ENCODE data around the gene HPF1. TPM values are rescaled to one million over a fixed set of nuclear protein-coding genes. Genes with fewer than 3 reads are reported as not detected.

Gene HPF1
- polyA plus RNA-seq, 1 of the 3 experiments (the other 2 are of a cell fraction), result 23.5 TPM

DNA sequence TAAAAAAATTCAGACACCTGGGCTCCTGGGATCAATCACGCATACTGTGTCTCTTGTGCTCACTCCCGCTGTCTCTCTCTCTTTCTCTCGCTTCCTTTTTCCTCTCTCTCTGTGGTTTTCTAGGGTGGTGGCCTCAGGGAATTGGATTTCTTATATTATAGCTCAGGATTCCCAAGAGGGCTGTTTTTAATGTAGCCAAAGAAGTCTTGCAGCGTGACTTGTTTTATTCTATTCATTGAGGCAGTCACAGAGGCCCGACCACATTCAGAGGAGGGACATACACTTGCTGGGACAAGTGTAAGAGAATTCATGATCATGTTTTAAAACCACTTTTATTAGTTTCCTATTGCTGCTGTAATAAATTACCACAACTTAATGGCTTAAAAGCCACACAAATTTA is 59.4 kb downstream of the HPF1 start:
- Histone ChIP-seq H3K27ac (ENCODE audit: low read depth in 2 of 2, low read length in 1 of 2) (no peak overlapping the region), H3K4me2 (no peak overlapping the region), H3K36me3 (replicated peaks in 1 of 2; ENCODE audit: control insufficient read depth in 1 of 2, insufficient read depth in 2 of 2, low read length in 1 of 2) (peaks cover 39 to 80% of the 10 kb centered on the region in 2 experiments), H3K4me1 (ENCODE audit: control insufficient read depth in 1 of 2, insufficient read depth in 2 of 2, low read depth in 1 of 2, low read length in 1 of 2) (no peaks in the 10 kb centered on the region), H2AFZ (ENCODE audit: low read depth) (no peak overlapping the region), H3K4me3 (ENCODE audit: low read depth in 2 of 2, low read length in 1 of 2) (no peak overlapping the region), H3K27me3 (ENCODE audit: insufficient read depth) (no peaks in the 10 kb centered on the region), H4K20me1 (ENCODE audit: insufficient read depth) (no peaks in the 10 kb centered on the region), H3K9ac (no peak overlapping the region), H3K9me3 (no peaks in the 10 kb centered on the region), H3K79me2 (ENCODE audit: insufficient read depth) (no peaks in the 10 kb centered on the region), H3K9me2 (no peaks in the 10 kb centered on the region), H3F3A (replicated peaks; ENCODE audit: insufficient read depth) (peaks cover 9% of the 10 kb centered on the region)
- no peak for DNase-seq
- ChIA-PET CTCF (interaction anchor here (0.6 to 1.9 kb wide), 4 partner anchors 9 to 388 kb away, joined by 3 to 7 read pairs (median 4); partner anchors contain the start of gene NEK1), POLR2A (no interaction called here)
- TF ChIP-seq SMC3 (IDR thresholded peaks at IDR 0.05; ENCODE audit: low read depth, low read length), result no peak
- WGBS (ENCODE audit: low lambda C conversion rate), result 95% methylated on average over 5 of the region's 5 CpGs

DNA sequence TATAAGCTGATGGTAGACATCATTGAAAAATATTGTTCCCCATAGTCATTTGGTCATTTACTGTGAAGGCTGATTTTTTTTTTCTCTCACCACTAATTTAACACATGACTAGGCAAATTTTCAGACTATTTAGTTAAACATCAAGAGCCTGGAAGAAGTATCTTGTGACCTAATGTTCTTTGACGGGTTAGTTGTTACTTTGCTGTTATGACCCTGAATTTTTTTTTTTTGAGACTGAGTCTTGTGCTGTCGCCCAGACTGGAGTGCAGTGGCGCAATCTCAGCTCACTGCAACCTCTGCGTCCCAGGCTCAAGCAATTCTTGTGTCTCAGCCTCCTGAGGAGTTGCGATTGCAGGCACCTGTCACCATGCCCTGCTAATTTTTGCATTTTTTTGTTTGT is 67.0 kb downstream of the HPF1 start:
- peaks cover 38 to 71% of the 10 kb centered on the region in 2 experiments for H3K36me3 ChIP-seq (replicated peaks in 1 of 2; ENCODE audit: control insufficient read depth in 1 of 2, insufficient read depth in 2 of 2, low read length in 1 of 2)
- H3K4me3 ChIP-seq (ENCODE audit: low read depth in 2 of 2, low read length in 1 of 2), result no peak overlapping the region
- H2AFZ ChIP-seq (ENCODE audit: low read depth), result no peak overlapping the region
- no peak overlapping the region for H3K27ac ChIP-seq (ENCODE audit: low read depth in 2 of 2, low read length in 1 of 2)
- ChIA-PET POLR2A (no interaction called here), CTCF (interaction anchor here (2.2 kb wide), 1 partner anchor 9 kb away, joined by 7 read pairs; no protein-coding TSS in a partner anchor)
- H3K9me2 ChIP-seq, result no peaks in the 10 kb centered on the region
- H3F3A ChIP-seq (replicated peaks; ENCODE audit: insufficient read depth), result peaks cover 9% of the 10 kb centered on the region
- TF ChIP-seq SMC3 (IDR thresholded peaks at IDR 0.05; ENCODE audit: low read depth, low read length), result no peak
- TF ChIP-seq, protein P1, sequence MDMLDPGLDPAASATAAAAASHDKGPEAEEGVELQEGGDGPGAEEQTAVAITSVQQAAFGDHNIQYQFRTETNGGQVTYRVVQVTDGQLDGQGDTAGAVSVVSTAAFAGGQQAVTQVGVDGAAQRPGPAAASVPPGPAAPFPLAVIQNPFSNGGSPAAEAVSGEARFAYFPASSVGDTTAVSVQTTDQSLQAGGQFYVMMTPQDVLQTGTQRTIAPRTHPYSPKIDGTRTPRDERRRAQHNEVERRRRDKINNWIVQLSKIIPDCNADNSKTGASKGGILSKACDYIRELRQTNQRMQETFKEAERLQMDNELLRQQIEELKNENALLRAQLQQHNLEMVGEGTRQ (IDR thresholded peaks at IDR 0.05; ENCODE audit: borderline replicate concordance, low read depth, low read length), result no peak
- TF ChIP-seq GATA2 (CRISPR knock-in tag; IDR thresholded peaks at IDR 0.05), result no peak
- no peak for TF ChIP-seq FOXM1 (IDR thresholded peaks at IDR 0.05; ENCODE audit: low read depth)
- TF ChIP-seq, protein P2, sequence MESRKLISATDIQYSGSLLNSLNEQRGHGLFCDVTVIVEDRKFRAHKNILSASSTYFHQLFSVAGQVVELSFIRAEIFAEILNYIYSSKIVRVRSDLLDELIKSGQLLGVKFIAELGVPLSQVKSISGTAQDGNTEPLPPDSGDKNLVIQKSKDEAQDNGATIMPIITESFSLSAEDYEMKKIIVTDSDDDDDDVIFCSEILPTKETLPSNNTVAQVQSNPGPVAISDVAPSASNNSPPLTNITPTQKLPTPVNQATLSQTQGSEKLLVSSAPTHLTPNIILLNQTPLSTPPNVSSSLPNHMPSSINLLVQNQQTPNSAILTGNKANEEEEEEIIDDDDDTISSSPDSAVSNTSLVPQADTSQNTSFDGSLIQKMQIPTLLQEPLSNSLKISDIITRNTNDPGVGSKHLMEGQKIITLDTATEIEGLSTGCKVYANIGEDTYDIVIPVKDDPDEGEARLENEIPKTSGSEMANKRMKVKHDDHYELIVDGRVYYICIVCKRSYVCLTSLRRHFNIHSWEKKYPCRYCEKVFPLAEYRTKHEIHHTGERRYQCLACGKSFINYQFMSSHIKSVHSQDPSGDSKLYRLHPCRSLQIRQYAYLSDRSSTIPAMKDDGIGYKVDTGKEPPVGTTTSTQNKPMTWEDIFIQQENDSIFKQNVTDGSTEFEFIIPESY (IDR thresholded peaks at IDR 0.05; ENCODE audit: borderline replicate concordance, low read depth), result no peak
- TF ChIP-seq EP300 (IDR thresholded peaks at IDR 0.05; ENCODE audit: borderline replicate concordance in 1 of 2, low read depth in 1 of 2, low read length in 1 of 2), result no peak
- TF ChIP-seq, protein P3, sequence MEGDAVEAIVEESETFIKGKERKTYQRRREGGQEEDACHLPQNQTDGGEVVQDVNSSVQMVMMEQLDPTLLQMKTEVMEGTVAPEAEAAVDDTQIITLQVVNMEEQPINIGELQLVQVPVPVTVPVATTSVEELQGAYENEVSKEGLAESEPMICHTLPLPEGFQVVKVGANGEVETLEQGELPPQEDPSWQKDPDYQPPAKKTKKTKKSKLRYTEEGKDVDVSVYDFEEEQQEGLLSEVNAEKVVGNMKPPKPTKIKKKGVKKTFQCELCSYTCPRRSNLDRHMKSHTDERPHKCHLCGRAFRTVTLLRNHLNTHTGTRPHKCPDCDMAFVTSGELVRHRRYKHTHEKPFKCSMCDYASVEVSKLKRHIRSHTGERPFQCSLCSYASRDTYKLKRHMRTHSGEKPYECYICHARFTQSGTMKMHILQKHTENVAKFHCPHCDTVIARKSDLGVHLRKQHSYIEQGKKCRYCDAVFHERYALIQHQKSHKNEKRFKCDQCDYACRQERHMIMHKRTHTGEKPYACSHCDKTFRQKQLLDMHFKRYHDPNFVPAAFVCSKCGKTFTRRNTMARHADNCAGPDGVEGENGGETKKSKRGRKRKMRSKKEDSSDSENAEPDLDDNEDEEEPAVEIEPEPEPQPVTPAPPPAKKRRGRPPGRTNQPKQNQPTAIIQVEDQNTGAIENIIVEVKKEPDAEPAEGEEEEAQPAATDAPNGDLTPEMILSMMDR (IDR thresholded peaks at IDR 0.05), result no peak
- TF ChIP-seq MXI1 (IDR thresholded peaks at IDR 0.05; ENCODE audit: low read depth, low read length), result no peak
- TF ChIP-seq RCOR1 (IDR thresholded peaks at IDR 0.05; ENCODE audit: low read length), result no peak
- TF ChIP-seq NRF1 (IDR thresholded peaks at IDR 0.05; ENCODE audit: low read depth, low read length), result no peak
- TF ChIP-seq TAF1 (IDR thresholded peaks at IDR 0.05; ENCODE audit: borderline replicate concordance, low read depth, low read length), result no peak
- no peak for TF ChIP-seq TEAD4 (IDR thresholded peaks at IDR 0.05; ENCODE audit: borderline replicate concordance, insufficient read depth)
- no peak for TF ChIP-seq FOSL2 (IDR thresholded peaks at IDR 0.05; ENCODE audit: borderline replicate concordance, low read depth)
- no peak for TF ChIP-seq JUND (IDR thresholded peaks at IDR 0.05)
- TF ChIP-seq FOXJ3 (CRISPR knock-in tag; IDR thresholded peaks at IDR 0.05), result no peak
- TF ChIP-seq, protein P4, sequence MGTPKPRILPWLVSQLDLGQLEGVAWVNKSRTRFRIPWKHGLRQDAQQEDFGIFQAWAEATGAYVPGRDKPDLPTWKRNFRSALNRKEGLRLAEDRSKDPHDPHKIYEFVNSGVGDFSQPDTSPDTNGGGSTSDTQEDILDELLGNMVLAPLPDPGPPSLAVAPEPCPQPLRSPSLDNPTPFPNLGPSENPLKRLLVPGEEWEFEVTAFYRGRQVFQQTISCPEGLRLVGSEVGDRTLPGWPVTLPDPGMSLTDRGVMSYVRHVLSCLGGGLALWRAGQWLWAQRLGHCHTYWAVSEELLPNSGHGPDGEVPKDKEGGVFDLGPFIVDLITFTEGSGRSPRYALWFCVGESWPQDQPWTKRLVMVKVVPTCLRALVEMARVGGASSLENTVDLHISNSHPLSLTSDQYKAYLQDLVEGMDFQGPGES (IDR thresholded peaks at IDR 0.05; ENCODE audit: low read depth, low read length), result no peak
- WGBS (ENCODE audit: low lambda C conversion rate), result 98% methylated on average over 5 of the region's 5 CpGs
- H3K79me2 ChIP-seq (ENCODE audit: insufficient read depth), result no peaks in the 10 kb centered on the region
- no peak overlapping the region for H3K4me2 ChIP-seq
- H4K20me1 ChIP-seq (ENCODE audit: insufficient read depth), result no peaks in the 10 kb centered on the region
- H3K27me3 ChIP-seq (ENCODE audit: insufficient read depth), result no peaks in the 10 kb centered on the region
- no peak for DNase-seq
- H3K4me1 ChIP-seq (ENCODE audit: control insufficient read depth in 1 of 2, insufficient read depth in 2 of 2, low read depth in 1 of 2, low read length in 1 of 2), result no peaks in the 10 kb centered on the region
- H3K9me3 ChIP-seq, result no peaks in the 10 kb centered on the region
- no peak overlapping the region for H3K9ac ChIP-seq

Measured in SK-N-SH (cell line).